Tibial artery (tissue), 4 donors: ENCODE results near the gene TNFSF11.
A peak's percentile ranks its signal among the peaks of the same experiment; 100 is the strongest.

ENCODE experiments used
- DNase-seq, 2 donors: peaks; one replicate each; pipeline ENCODE4 v3.0.0-alpha.2; 2019
- H3K27ac ChIP-seq, 2 donors: fragments of 200-600 bp; sonication (generic) in 1 of 2; 1 replicate in 1 of 2; 2 replicates in 1 of 2; pipeline ENCODE4 v1.5.1; 2018 to 2019; ENCODE audit warnings: mild to moderate bottlenecking in 1 of 2
- H3K27me3 ChIP-seq, 2 donors: fragments of 200-600 bp; sonication (generic) in 1 of 2; one replicate each; pipeline versions ENCODE4 v1.5.1 to v1.6.0; 2016 to 2019
- H3K36me3 ChIP-seq, 3 donors: fragments of 200-600 bp; sonication (generic) in 2 of 3; one replicate each; pipeline ENCODE4 v1.5.1; 2016 to 2019; ENCODE audit warnings: mild to moderate bottlenecking in 2 of 3
- H3K4me1 ChIP-seq, 4 donors: fragments of 200-600 bp; sonication (generic) in 2 of 4; 1 replicate in 3 of 4; 2 replicates in 1 of 4; pipeline ENCODE4 v1.5.1; 2016 to 2019
- H3K4me3 ChIP-seq, 2 donors: fragments of 200-600 bp; sonication (generic) in 1 of 2; 1 replicate in 1 of 2; 2 replicates in 1 of 2; pipeline ENCODE4 v1.5.1; 2018 to 2019; ENCODE audit warnings: mild to moderate bottlenecking in 2 of 2
- H3K9me3 ChIP-seq, 3 donors: fragments of 200-600 bp; sonication (generic) in 1 of 3; one replicate each; pipeline ENCODE4 v1.5.1; 2016 to 2019
- intact Hi-C: fragments of 100-400 bp; cut with DNase I; formaldehyde crosslinking; loops from one replicate; pipeline ENCODE4 v1.15.0; 2023; ENCODE audit warnings: low total_unique reads
- TF ChIP-seq, protein P1 (sequence below), 2 experiments: fragments of 200-600 bp in 1 of 2; fragments of 450-650 bp in 1 of 2; IDR thresholded peaks; one replicate each; pipeline ENCODE4 v1.5.1; 2017 to 2019; ENCODE audit warnings: antibody characterized with exemption in 2 of 2, mild to moderate bottlenecking in 1 of 2, moderate library complexity in 1 of 2

TNFSF11 gene

DNA sequence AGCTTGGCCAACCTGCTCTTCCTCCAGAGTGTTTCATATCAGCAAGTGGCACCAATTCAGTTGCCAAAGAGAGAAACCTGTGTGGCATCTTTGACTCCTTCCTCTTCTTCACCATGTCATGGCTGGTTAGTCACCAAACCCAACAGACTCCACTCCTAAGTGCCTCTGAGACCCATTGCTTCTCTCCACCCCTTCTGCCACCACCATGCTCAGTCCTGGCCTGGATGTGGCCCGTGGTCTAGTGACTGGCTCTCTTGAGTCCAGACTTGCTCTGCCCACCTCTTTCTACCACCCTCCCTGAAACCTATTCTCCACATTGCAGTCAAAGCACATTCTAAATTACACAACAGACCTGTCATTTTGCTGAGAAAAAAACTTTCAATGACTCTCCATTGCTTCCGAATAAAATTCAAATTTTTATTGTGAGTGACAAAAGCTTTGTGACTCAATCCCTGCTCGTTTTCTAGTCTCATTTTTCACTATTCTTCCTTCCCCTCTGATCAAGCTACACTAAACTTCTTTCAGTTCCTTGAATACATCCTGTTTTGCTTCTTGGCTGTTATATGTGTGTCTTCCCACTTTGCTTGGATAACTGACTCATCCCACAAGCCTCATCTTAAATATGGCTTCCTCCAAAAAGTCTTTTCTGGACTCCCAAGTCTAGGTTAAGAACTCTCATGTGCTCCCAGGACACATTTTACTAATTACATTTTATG lies 12.0 kb upstream of the TNFSF11 start:
- Histone ChIP-seq H3K27me3 (no peaks in the 10 kb centered on the region), H3K9me3 (peaks cover 0 to 4% (median 0%) of the 10 kb centered on the region in 3 donors), H3K36me3 (no peaks in the 10 kb centered on the region), H3K27ac (no peak overlapping the region), H3K4me1 (no peaks in the 10 kb centered on the region), H3K4me3 (no peak overlapping the region)
- TF ChIP-seq, protein P1, sequence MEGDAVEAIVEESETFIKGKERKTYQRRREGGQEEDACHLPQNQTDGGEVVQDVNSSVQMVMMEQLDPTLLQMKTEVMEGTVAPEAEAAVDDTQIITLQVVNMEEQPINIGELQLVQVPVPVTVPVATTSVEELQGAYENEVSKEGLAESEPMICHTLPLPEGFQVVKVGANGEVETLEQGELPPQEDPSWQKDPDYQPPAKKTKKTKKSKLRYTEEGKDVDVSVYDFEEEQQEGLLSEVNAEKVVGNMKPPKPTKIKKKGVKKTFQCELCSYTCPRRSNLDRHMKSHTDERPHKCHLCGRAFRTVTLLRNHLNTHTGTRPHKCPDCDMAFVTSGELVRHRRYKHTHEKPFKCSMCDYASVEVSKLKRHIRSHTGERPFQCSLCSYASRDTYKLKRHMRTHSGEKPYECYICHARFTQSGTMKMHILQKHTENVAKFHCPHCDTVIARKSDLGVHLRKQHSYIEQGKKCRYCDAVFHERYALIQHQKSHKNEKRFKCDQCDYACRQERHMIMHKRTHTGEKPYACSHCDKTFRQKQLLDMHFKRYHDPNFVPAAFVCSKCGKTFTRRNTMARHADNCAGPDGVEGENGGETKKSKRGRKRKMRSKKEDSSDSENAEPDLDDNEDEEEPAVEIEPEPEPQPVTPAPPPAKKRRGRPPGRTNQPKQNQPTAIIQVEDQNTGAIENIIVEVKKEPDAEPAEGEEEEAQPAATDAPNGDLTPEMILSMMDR (IDR thresholded peaks at IDR 0.05) = no peak
- DNase-seq = no peak
- intact Hi-C loops = no loop called here

DNA sequence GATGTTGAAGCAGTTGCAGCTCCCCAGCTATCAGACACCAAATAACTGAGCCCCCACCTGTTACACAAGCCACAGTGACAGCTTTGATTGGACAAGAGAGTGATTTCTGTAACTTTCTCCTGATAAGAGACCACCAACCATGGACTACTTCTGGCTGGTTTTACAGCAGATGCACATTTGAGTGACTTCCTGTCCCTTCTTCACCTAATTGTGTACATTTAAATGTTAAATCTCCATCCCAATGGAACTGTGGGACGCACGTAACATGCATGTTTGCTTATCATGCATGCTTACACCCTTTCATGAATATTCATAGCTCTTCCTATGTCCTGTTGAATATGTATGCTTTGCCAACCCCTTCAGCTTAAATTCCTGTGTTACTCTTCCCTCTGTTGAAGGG lies 6.0 kb upstream of the TNFSF11 start:
- Histone ChIP-seq H3K36me3 (no peaks in the 10 kb centered on the region), H3K27ac (no peak overlapping the region)
- no peak for DNase-seq

DNA sequence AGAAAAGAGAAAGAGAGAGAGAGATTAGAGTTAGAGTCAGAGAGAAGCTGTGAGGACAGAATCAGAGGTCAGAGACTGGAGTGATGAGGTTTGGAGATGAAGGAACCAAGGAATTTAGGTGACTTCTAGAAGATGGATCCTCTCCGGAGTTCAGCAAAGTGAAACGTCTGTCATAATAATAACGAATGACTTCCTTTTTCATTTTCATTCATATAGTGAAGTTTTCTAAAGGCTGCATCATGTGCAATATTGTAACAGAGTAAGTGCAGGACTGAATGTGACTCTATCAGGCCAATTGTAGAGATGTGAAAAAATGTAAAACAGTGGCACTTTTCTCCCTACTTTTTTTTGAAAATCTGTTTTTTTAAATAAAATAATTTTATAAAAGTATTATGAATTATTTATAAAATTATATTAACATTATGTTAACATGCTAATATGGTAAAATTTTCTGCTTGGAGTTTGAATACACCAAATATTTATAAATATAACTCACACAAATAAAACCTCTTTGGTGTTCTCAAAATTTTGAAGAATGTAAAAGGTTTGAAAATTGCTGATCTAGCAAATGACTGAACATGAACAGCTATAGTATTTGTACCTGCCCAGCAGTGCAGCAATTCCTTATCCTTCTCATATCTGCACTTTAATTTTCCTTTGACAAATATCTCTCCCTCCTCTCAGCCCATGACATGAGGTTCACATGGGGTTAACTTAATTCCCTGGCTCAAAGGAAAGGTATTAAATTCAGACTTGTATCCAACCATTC lies 4.2 kb upstream of the TNFSF11 start:
- Histone ChIP-seq H3K9me3 (no peaks in the 10 kb centered on the region), H3K27ac (no peak overlapping the region), H3K4me1 (peaks cover 0 to 10% (median 6%) of the 10 kb centered on the region in 4 donors), H3K4me3 (no peak overlapping the region), H3K36me3 (no peaks in the 10 kb centered on the region), H3K27me3 (peaks cover 0 to 12% of the 10 kb centered on the region in 2 donors)
- intact Hi-C loops = no loop called here
- no peak for DNase-seq
- TF ChIP-seq, protein P1 (IDR thresholded peaks at IDR 0.05) = no peak

More for the DNA sequence above, 6.0 kb upstream of the TNFSF11 start:
- no peak overlapping the region for H3K4me3 ChIP-seq
- peaks cover 0 to 4% (median 0%) of the 10 kb centered on the region in 3 donors for H3K9me3 ChIP-seq
- intact Hi-C loops = no loop called here
- no peaks in the 10 kb centered on the region for H3K27me3 ChIP-seq
- no peaks in the 10 kb centered on the region for H3K4me1 ChIP-seq
- TF ChIP-seq, protein P1 (IDR thresholded peaks at IDR 0.05) = no peak

DNA sequence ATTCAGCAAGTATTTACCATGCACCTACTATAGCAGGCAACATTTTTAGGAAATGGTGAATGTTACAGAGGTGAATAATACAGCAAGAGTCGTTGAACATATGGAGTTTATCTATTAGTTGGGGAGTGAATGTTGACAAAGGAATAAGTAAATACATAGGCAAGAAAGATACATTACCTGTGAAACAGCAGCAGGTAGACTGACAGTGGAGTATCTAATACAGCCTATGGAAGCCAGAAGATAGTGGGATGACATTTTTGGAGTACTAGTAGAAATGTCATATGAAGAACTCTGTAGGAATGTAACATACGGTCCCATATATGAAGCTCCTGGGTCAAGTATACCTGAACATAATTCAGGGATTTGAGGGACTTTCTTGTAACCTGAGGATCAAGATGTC lies 2.1 kb upstream of the TNFSF11 start:
- Histone ChIP-seq H3K9me3 (no peaks in the 10 kb centered on the region), H3K4me1 (peaks cover 0 to 14% (median 7%) of the 10 kb centered on the region in 4 donors), H3K27ac (no peak overlapping the region), H3K27me3 (peaks cover 0 to 25% of the 10 kb centered on the region in 2 donors), H3K4me3 (no peak overlapping the region), H3K36me3 (no peaks in the 10 kb centered on the region)
- no peak for DNase-seq
- TF ChIP-seq, protein P1 (IDR thresholded peaks at IDR 0.05) = no peak
- intact Hi-C loops = no loop called here

DNA sequence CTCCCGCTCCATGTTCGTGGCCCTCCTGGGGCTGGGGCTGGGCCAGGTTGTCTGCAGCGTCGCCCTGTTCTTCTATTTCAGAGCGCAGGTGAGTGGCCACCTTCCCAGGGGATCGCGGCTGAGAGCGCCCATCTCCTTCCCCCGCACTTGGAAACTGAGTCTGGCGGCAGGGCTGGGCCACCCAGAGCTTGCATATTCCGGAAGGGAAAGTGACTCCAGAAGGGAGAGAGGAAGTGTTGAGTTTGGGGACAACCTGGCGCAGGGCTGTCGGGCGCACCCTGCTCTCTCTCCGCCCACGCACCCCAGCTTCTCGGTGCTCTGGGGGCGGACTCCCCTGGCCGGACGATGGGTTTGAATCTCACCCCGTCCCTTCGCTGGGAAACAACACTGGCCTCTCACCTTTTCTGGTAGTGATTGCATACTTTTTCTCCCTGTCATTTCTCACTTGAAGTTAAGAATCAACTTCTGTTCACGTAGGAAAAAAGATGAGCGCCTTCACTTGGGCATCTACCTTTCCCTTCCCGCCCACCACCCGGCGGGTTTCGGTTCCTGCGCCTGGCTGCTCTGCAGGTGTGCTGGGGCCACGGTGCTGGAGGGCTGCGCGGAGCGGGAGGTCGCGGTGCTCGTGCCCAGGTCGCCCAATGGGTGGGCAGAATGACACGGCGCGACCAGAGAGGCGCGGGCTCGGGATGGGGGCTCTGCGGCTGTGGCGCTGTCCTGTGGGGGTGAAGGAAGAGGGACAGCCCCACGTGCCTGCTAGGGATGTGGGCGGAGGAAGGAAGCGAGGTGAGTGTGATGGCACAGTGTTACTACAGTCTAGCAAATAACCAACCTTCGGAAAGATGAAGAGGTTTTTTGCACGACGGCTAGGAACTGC lies 721 bp downstream of the TNFSF11 start:
- Histone ChIP-seq H3K36me3 (no peaks in the 10 kb centered on the region), H3K9me3 (no peaks in the 10 kb centered on the region), H3K4me3 (peak overlapping the region; percentile 12 to 38)

More for the DNA sequence above, 721 bp downstream of the TNFSF11 start:
- intact Hi-C loops = no loop called here
- no peak for DNase-seq
- peaks cover 0 to 30% of the 10 kb centered on the region in 2 donors for H3K27me3 ChIP-seq
- no peak overlapping the region for H3K27ac ChIP-seq
- TF ChIP-seq, protein P1 (IDR thresholded peaks at IDR 0.05) = no peak
- H3K4me1 ChIP-seq = peaks cover 0 to 14% (median 7%) of the 10 kb centered on the region in 4 donors
